22Rv1 (cell line): ENCODE data around the gene MYO9B.

Experiments used
- H3K27ac ChIP-seq: fragments of 450-650 bp; 2 replicates; pipeline ENCODE4 v1.5.1; 2017
- CTCF ChIP-seq: fragments of 450-650 bp; IDR thresholded peaks from 2 replicates; pipeline ENCODE4 v1.5.1; 2017; ENCODE audit warnings: mild to moderate bottlenecking
- ZFX ChIP-seq: fragments of 450-650 bp; IDR thresholded peaks from 2 replicates; pipeline ENCODE4 v1.6.1; 2017; ENCODE audit warnings: antibody characterized with exemption, borderline replicate concordance

MYO9B gene

GRCh38 chr19:17074634-17075034 is 943 bp upstream of the MYO9B start:
- no peak for TF ChIP-seq ZFX
- TF ChIP-seq CTCF, result no peak
- H3K27ac ChIP-seq, result peak overlapping the region; percentile 77

GRCh38 chr19:17075864-17076542 is 426 bp downstream of the MYO9B start:
- TF ChIP-seq CTCF (no peak), ZFX (no peak)
- H3K27ac ChIP-seq, result peak overlapping the region; percentile 77; the same call in 1 of the 2 replicates

- no peak overlapping the region for H3K27ac ChIP-seq
- TF ChIP-seq CTCF (no peak), ZFX (no peak)
Measured at GRCh38 chr19:17076543-17076991, 990 bp downstream of the MYO9B start.

- H3K27ac ChIP-seq, result no peak overlapping the region
Measured at GRCh38 chr19:17077447-17078028, 2.0 kb downstream of the MYO9B start.

GRCh38 chr19:17078036-17078919 is 2.7 kb downstream of the MYO9B start:
- TF ChIP-seq CTCF (no peak), ZFX (no peak)
- no peak overlapping the region for H3K27ac ChIP-seq

More at GRCh38 chr19:17077447-17078028, 2.0 kb downstream of the MYO9B start:
- TF ChIP-seq CTCF (no peak), ZFX (no peak)

GRCh38 chr19:17078920-17079709 is 3.5 kb downstream of the MYO9B start:
- H3K27ac ChIP-seq, result no peak overlapping the region
- no peak for TF ChIP-seq ZFX
- TF ChIP-seq CTCF, result no peak
